Activated CD8-positive, alpha-beta memory T cell treated with anti-CD3 and anti-CD28 coated beads for 24 hours (primary cell): Measurements from ENCODE around the gene ANKRD11.

Source experiments
- DNase-seq: peaks from one replicate; pipeline ENCODE4 v3.0.0-alpha.2; 2020

The ANKRD11 gene

DNA sequence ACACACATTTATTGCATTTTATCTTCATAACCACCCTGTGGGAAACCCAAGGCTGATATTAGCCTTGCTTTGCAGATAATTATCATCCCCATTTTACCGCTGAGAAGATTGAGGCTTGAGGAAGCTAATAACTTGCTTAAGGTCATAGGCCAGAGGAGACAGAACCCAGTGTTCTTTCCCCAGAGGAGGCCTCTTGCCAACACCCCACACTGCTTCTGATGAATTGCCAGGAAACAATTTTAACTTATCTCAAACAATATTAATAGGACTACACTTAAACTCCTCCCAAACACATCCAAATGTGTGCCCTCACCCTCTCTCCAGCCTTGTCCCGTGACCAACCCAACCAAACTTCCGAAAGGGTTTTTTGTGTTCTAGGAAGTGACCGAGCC, 15.7 kb upstream of the ANKRD11 start:
- no peak for DNase-seq

DNA sequence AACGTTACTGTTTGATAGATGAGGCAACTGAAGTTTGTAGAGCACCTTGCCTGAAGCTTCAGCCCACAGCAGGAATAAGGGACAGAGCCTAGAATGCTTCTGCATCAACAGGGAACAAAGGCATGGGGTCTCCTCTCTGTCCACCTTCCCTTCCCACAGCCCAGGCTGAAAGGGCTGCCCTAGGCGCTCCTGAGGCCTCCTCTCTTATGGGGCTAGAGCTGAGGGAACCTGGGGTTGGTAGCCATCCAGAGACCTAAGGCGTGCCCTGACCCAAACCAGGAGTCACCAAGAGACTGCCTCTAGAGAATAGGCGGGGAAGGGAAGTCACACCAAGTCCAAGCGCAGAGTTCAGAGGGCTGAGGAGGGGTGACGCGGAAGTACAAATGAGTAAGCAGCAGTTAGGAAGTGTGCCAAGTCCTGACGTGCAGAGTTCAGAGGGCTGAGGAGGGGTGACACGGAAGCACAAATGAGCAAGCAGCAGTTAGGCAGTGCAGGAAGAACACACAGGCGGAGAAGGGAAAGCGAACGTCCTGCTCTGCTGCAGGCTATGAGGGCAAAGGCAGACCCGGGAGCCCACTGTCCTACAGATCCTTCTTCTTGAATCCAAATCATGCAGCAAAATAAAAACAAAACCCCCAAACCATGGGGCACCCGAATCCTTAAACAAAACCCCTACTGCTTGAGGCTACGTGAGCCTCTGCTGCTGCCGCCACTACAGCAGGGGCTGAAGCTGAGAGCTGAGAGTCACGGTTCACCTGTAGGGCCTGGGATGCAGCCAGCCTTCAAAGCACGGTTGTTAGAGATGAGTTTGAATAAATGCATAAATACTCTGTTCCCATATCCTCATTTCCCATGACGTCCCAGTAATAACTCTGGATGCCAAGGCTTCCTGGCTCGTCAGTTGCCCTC, 15.1 kb upstream of the ANKRD11 start:
- DNase-seq, result peak; percentile 89

DNA sequence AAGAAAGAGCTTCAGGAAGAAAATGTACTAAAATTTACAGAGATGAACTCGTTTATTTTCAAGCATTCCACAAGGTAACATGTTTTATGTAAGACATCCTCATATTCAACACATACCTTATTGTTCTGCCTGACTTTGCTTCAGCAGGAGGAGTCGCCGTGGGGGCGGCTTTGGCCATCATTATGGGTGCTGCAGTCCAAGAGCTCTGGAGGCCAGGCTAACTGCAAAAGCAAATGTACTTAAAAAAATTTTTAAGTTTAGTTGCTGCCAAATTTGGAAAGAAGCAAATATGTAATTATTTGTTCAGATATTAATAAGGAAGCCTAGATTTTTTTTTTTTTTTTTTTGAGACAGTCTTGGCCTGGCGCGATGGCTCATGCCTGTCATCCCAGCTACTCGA, 13.7 kb upstream of the ANKRD11 start:
- DNase-seq, result no peak

DNA sequence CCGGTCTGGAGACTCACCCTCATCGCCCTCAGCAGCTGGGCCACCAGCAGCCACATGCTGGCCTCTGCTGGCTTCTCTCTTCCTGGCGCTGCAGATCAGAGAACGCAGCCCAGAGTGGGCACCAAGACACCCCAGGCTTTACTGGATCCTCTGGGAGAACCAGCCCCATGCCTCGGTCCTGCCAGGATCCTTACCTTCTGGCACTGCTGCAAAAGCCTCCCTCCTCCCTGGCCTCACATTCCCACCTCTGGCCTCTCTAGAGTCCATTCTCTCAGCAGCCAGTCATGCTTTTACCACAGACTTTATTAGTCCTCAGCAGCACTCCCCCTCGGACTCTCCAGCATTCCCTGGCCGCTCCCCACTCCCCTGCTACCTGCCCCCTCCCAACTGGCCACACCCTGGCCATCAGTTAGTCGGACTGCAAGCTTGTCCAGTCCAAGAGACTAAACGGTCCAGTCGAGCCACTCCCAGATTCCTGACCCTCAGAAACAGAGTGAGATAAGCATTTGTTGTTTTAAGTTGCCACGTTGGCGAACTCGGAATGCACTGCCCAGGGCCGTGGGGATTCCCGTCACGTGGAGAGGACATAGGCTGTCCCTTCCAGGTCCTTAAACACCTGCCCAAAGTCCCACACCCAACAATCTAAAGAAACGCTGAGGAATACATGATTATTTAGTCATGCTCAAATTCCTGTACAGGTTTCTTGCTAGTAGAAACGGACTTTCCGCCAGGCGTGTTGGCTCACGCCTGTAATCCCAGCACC, 11.9 kb upstream of the ANKRD11 start:
- no peak for DNase-seq

DNA sequence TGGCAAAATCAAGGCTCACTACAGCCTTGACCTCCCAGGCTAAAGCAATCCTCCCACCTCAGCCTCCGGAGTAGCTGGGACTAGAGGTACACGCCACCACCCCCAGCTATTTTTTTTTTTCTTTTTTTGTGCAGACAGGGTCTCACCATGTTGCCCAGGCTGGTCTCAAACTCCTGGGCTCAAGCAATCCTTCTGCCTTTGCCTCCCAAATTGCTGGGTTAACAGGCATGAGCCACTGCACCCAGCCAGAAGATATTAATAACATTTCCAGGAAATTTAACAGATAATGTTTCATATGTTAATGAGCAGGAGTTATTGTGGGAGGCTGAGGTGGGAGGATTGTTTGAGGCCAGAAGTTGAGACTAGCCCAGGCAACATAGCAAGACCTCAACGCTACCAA, 9.4 kb upstream of the ANKRD11 start:
- DNase-seq, result no peak

DNA sequence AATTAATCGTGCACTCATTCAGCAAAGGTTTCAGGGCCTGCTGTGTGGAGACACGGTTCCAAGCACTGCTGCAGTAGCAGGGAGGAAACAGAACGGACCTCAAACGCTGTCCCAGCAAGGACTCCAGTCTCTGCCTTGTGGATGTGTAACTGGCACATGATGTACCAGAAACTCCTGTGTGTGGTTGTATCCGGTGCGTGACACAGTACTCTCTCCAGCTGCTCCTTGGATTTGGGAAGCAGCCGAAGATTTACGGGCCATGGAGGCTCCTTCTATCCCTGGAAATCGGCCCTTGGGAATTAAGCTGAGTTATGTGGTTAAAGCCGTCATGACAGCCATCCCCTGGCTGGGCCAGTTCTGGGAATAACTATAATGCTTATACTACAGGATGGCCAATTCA, 8.5 kb upstream of the ANKRD11 start:
- DNase-seq, result no peak

DNA sequence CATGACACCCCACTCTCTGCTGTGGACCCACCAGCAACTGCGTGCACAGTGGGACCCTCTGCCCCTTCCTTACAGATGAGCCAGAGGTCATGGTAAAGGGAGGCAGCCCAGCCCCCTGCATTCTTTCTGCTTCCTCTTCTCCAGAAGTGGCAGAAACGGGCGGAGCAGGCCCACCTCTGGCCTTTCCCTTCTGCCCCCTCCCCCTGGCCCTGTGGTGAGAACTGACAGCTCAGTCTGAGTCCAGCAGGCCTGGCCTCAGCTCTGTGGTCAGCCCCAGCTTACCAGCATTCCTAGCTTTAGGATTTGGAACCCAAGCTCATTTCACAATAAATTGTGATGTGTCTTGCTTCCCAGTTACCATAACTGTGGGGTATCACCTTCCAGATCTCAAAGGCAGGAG, 4.8 kb upstream of the ANKRD11 start:
- DNase-seq, result no peak

DNA sequence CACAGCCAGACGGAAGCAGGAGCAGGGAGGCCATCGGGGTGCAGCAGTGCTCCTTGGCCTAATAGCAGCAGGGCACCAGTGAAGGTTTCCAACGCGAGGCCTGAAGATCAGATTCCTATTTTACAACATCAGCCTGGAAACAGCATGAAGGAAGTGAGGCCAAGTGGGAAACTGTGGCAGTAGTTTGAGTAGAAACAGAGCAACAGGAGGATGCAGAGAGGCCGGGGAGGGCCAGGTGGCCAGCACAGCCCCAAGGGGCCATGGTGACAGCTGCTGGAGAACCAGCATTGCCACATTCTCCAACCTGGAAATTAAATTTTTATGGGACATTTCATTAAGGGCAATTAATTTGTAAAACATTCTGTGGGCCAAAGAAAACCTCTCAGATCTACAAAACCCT, 3.4 kb upstream of the ANKRD11 start:
- no peak for DNase-seq

DNA sequence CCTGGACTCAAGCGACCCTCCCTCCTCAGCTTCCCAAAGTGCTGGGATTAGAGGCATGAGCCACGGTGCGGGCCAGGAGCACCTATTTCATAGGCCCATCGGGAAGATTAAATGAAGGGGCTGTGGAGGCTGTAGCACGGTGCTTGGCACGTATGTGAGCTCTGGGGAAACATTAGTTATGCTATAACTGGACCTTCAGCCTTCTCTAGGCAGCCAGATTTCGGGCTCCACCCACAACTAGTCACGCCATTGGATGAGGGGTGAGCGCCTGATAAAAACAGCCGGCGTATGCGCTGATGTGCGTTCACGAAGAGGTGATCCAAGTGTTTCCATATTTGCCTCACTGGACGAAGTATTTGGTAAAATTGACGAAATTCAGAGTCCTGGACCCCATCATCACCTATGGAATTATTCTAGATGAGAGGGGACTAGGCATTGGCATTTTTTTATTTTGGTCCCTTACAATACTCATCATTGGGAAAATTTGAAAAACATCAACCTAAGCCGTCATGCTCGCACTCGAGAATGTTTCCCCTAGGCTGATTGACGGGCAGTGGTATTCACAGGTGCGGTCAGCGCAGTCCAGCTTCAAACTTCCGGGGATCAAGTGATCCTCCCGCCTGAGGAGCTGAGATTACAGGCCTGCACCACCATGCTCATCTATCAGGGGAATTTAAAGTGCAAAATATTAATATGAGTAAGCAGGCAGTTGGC, 1.8 kb upstream of the ANKRD11 start:
- no peak for DNase-seq

DNA sequence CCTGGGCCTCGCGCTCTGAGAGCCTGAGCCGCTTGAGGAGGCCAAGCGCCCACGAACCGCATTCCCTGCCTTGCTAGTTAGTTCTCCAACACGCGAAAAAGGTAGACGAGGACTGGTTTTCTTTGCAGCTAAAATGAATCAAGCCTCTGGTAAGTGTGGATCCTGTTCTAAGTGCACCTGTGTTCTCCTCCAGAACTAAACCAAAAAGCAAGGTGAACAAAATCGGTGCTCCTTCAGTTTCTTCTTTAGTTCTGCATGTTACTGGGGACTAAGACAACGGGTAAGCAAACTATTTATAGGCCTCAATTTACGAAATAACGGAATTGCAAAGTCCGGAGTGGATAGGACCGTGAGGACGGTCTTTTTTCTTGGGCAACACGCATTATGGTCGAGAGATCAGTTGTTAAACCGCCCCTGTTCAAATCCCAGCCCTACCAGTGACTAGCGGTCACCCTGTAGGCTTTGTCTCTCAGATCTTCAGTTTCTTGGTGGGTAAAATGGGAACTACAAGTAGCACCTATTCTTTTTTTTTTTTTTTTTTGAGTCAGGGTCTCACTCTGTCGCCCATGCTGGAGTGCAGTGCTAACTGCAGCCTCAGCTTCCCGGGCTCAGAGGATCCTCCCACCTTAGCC, 993 bp upstream of the ANKRD11 start:
- no peak for DNase-seq

DNA sequence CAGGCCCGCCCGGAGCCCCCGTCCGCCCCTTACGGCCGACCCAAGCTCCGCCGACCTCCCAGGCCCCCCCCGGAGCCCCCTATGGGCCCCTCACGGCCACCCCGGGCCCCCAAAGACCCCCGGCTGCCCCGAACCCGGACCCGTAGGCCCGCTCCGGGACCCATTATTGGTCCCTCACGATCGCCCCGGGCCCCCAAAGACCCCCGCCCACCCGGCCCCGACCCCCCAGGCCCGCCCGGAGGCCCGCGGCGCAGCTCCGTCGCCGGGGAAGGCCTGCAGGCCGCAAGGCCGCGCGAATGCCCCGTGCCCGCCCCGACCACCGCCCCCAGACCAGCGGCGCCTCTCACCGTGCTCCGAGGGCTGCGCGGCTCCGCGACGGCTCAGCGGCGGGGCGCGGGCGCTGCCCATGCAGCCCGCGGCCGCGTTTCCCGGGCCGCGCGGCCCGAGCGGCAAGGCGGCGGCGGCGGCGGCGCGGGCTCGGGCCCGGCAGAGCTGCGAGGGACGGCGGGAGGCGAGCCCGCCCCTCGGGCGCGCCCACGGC, 393 bp downstream of the ANKRD11 start:
- peak; percentile 63 for DNase-seq

DNA sequence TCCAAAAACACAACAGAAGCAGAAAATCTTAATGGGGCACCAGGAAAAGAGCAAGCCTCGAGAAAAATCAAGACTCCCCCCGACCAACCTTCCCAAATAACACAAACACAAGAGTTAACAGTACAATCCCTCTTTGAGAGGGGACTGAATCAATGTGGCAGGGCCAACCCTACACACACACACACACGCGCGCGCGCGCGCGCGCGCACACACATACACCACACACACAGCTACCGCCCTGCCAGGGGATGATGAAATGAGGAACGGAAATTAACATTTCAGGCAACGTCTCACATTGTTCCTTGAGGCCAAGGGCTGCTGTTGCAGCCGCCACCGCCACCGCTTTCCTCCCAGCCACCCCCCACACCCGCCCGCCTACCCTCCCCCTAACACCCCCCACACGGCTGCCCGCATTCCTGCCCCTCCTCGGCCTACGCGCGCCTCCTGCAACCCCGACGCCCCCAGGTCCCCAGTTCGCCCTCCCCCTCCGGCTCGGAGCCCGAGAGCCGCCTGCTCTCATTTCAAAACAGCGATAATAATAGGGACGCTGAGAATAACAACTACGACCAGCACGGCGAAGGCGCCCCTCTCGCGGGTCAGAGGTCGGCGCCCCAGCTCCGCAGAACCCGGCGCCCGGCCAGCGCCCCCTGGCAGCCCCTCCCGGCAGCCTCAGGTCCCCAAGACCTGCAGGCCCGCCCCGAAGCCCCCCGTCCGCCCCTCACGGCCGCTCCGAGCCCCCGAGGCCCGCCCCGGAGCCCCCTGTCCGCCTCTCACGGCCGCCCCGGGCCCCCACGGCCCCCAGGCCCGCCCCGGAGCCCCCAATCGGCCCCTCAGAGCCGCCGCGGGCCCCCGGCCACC, 1.1 kb downstream of the ANKRD11 start:
- DNase-seq, result peak; percentile 90

DNA sequence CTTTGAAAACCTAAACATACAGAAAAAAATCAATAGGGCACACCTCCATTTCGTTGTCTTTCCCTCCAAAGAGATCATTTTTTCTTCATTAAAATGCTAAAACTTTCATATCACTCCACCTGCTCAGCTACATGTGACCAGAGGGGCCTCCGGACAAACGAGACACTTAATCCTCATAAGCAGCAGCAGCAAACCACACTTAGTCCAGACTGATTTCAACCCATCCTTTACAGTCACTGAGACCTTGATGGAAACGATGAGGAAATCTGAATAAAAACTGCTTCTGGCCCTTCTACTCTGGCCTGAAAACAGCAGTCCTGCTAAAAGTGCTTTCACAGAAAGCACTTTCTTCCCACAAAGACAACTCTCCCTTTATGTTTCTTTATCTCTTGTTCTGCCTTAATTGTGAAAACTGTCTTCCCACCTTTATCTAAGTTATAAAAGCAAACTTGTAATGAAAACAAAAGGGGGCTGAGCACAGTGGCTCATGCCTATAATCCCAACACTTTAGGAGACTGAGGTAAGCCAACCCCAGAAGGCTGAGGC, 4.6 kb downstream of the ANKRD11 start:
- no peak for DNase-seq

DNA sequence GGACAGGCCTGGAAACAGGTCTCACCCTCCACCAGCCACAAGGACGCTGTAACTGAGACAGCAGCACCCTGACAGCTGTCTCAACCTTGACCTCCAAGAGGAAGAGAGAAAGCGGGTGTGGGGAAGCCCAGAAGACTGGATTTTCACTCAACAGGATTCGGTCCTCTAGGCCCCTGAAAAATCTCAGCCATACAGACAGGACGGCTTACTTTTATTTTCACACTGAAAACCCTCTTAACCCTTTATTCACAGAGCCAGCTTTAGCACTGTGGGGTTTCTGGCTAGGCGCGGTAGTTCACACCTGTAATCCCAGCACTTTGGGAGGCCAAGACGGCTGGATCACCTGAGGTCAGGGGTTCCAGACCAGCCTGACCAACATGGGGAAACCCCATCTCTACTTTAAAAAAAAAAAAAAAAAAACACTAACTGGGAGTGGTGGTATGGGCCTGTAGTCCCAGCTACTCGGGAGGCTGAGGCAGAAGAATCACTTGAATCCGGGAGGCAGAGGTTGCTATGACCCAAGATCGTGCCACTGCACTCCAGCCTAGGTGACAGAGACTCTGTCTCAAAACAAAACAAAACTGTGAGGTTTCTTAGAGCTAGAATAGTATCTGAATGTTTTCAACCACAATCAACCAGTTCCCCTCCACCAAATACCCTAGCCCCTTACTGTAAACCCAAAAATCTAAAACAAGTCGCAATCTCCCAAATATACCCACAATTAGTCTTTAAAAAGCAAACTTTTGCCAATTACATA, 5.3 kb downstream of the ANKRD11 start:
- DNase-seq, result no peak

DNA sequence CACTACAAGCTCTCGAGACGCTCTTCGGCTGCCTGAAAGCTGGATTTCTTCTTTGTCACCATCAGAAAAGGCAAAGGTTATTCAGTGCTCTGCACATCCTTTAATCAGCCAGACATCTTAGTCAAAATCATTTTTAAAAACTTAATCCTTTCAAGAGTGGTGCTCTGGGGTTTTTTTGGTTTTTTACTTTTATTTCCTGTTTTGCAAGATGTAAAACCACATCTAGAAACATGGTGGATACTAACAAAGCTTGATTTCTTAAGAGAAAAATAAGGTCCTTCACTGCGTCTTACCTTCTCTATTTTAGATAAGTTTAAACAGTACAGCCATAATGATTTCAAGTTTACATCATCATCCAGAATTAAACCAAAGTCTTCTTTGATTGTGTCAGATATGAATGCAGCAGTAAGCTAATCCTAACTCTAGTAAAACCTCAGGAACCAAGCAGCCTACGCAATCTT, 6.3 kb downstream of the ANKRD11 start:
- DNase-seq, result no peak

DNA sequence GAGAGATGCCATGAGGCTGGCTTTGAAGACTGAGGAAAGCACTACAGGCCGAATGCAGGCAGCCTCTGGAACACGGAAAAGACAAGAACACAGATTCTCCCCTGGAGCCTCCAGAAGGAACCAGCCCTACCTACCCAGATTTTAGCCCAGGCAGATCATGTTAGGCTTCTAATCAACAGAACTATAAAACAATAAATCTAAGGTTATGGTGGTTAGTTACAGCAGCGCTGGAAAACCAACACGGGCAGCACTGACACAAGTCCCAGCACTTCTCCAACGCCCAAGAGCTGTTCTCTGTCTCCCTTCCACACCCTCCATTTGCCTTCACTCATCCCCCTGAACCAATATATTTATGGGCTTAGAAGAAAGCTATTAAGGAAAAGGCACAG, 7.5 kb downstream of the ANKRD11 start:
- no peak for DNase-seq

DNA sequence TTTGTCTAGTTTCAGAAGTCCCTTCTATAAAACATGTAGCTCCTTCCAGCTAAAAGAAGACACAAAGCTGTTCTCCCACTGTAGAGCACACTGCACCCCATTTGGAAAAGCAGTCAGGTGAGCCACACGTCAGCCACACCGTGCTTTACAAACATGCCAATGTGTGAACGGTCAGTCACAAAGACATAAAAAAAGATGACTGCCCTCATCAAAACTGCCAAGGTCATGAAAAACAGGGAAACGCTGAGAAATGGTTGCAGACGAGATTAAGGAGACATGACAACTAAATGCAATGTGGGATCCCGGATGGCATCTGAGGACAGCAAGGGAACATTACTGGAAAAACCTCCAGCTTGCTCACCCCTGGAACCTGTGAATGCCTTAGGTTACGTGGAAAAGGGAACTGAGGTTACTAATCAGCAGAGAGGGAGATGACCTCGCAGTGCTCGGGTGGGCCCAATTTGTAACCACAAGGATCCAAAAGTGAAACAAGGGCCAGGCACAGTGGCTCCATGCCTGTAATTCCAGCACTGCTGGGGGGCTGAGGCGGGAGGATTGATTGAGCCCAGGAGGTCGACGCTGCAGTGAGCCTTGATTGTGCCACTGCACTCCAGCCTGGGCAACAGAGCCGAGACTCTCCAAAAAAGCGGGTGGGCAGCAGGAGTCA, 8.1 kb downstream of the ANKRD11 start:
- no peak for DNase-seq

DNA sequence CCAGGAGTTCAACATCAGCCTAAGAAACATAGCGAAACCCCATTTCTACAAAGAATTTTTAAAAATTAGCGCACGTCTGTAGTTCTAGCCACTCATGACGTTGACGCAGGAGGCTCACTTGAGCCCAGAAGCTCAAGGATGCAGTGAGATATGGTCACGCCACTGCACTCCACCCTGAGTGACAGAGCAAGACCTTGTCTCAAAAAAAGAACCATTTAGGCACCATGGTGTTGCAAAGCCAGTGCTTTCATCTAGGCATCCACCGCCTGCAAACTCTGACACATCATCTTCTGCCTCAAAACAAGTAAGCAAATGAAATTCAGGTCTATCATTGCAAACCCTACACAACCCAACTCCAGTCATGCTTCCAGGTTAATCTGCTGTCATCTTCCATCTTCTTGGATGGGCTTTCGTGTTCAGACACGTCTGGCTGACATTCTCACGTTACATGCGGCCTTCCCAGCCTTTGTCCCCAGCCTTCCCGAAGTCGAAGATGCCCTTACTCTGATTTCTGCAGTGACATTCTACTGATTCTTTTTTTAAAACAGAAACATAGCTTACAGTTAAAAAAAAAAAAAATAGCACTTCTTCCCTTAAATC, 8.9 kb downstream of the ANKRD11 start:
- no peak for DNase-seq

DNA sequence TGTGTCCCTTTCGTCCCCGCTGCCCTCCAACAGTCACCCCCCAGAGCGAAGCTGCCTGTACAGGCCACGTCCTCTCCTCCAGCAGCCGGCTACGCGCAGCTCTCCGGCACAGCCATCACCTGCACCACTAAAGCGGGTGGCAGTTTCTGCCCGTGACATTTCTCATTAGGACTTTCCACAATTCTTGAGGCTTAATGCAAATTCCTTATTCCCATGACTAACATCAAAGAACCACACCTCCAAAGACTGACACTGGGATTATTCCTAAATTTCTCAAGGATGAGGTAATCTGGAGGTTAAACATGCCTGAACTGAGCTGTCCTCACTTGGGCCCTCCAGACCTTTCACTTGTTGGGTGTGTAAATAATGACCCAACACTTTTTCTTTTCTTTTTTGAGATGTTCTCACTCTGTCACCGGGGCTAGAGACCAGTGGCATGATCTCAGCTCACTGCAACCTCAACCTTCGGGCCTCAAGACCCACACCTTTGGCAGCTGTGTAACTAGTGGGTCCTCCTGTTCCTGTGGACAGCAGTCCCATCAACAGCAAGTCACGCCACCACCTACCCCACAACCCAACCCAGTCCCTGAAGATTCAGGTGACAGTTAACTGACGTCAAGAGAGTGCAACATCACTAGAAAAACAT, 11.7 kb downstream of the ANKRD11 start:
- no peak for DNase-seq
